ENCODE measurements around the gene PTCH1.

Gene PTCH1

DNA sequence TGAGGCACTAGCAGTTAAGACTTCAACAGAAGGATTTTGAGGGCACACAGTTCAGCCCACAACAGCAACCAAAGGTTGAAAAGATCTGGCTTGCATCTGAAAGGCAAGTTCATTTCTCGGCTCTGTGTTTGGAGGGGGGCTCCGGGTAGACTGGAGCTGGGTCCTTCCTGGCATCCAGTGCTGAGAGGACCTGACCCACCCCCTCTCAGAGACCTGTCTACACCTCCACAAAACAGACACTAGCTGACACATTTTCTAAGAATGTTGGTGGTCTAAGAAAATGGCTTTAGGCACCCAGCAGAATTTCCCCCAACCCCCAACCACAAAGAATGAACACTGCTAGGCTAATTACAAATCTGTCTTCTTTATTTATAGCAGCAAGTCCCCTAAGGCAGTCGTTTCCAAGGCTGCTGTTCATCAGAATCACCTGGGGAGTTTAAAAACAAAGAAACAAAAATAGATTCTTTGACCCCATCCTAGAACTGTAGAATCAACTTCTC is 6.2 kb upstream of the PTCH1 start:
- no peak for DNase-seq (ENCODE audit: low read depth in 2 of 2)
- no peak overlapping the region for H3K4me3 ChIP-seq (replicated peaks in 1 of 2; ENCODE audit: low read depth in 2 of 2, low read length in 2 of 2)
- TF ChIP-seq, protein P1, sequence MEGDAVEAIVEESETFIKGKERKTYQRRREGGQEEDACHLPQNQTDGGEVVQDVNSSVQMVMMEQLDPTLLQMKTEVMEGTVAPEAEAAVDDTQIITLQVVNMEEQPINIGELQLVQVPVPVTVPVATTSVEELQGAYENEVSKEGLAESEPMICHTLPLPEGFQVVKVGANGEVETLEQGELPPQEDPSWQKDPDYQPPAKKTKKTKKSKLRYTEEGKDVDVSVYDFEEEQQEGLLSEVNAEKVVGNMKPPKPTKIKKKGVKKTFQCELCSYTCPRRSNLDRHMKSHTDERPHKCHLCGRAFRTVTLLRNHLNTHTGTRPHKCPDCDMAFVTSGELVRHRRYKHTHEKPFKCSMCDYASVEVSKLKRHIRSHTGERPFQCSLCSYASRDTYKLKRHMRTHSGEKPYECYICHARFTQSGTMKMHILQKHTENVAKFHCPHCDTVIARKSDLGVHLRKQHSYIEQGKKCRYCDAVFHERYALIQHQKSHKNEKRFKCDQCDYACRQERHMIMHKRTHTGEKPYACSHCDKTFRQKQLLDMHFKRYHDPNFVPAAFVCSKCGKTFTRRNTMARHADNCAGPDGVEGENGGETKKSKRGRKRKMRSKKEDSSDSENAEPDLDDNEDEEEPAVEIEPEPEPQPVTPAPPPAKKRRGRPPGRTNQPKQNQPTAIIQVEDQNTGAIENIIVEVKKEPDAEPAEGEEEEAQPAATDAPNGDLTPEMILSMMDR (IDR thresholded peaks at IDR 0.05; ENCODE audit: low read depth, low read length) = no peak

DNA sequence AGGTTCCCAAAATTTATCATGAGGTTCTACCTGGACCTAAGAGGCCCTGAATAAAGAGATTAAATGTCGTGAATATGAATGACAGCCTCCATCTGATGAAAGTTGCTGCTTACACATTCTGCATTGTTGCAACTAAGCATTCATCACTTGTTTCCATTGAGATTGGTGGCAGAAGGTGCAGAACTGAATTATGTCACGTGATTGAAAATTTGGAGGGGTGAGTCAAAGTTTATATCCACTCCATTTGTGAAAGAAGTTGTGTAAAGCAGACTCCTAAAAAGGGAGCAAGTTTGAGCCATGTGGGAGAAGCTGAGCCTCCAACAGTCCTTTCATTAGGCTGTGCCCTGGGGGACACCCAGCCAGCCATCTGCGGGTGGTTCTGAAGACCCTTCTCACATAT is 4.9 kb upstream of the PTCH1 start:
- TF ChIP-seq, protein P1 (IDR thresholded peaks at IDR 0.05; ENCODE audit: low read depth, low read length) = no peak
- no peak for DNase-seq (ENCODE audit: low read depth in 2 of 2)

DNA sequence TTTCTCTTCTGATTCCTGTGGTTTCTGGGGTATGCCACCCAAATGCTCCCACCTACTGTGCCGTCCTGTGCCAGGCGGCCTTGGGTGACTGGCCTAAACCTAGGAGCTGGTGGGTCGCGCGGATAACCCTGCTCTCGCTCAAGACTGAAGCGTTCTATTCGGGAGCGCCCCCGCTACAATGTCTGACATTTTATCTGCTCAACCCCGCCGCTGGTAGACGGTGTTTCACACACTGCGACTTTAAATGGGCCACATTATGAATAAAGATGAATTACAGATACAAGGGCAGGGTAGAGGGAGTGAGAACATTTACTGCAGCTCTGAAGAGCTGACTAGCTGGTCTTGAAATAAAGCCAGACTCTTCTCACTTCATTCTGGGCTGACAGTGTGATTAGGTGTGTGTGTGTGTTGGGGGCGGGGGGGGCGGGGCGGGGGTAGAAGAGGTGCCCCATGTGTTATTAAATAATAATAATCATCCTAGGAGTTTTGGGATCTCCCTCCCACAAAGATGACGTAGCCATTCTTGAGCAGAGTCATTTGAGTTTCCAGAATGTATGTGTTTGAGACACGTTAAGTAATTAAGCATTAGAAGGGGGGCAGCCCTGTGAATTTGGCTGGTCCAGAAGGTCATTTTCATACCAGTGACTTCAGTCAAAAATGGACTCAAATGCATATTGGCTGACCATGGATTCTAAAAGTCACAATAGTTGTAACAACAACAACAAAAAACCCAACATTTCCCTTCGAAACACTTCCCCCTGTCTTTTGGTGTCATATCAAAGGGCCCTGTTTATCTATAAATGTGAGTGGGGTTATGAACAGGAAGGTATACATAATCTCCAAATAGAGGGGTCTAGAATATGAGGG is 1.0 kb upstream of the PTCH1 start:
- no peak for DNase-seq (ENCODE audit: low read depth in 2 of 2)
- TF ChIP-seq, protein P1 (IDR thresholded peaks at IDR 0.05; ENCODE audit: low read depth, low read length) = no peak
- peak overlapping the region in 1 of 2 donors; percentile 61 for H3K4me3 ChIP-seq (replicated peaks in 1 of 2; ENCODE audit: low read depth in 2 of 2, low read length in 2 of 2)

More for the DNA sequence above, 4.9 kb upstream of the PTCH1 start:
- no peak overlapping the region for H3K4me3 ChIP-seq (replicated peaks in 1 of 2; ENCODE audit: low read depth in 2 of 2, low read length in 2 of 2)

DNA sequence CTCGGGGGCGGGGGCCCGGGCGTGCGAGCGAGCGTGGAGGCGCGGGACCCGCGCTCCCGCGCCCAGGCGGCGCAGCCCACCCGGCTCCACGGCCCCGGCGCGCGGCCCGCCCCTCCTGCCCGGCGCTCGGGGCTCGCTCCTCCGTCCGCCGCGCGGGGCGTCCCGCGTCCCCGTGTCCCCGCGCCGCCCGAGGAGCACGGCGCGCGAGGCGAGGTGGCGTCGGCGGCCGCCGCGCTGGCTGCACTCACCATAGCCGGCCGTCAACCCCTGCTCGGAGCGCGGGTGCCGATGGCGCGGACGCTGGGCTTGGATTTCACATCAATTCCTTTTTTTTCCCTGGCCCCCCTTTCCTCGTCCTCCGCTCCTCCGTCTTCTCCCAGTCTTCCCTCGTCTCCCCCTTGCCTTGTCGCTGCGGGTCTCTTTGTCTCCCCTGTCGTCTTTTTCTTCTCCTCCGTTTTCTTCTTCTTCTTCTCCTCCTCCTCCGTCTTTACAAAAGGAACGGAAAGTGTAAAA is 494 bp downstream of the PTCH1 start:
- TF ChIP-seq, protein P1 (IDR thresholded peaks at IDR 0.05; ENCODE audit: low read depth, low read length) = no peak
- DNase-seq (ENCODE audit: low read depth in 2 of 2) = no peak
- H3K4me3 ChIP-seq (replicated peaks in 1 of 2; ENCODE audit: low read depth in 2 of 2, low read length in 2 of 2) = peak overlapping the region; percentile 60 to 61

DNA sequence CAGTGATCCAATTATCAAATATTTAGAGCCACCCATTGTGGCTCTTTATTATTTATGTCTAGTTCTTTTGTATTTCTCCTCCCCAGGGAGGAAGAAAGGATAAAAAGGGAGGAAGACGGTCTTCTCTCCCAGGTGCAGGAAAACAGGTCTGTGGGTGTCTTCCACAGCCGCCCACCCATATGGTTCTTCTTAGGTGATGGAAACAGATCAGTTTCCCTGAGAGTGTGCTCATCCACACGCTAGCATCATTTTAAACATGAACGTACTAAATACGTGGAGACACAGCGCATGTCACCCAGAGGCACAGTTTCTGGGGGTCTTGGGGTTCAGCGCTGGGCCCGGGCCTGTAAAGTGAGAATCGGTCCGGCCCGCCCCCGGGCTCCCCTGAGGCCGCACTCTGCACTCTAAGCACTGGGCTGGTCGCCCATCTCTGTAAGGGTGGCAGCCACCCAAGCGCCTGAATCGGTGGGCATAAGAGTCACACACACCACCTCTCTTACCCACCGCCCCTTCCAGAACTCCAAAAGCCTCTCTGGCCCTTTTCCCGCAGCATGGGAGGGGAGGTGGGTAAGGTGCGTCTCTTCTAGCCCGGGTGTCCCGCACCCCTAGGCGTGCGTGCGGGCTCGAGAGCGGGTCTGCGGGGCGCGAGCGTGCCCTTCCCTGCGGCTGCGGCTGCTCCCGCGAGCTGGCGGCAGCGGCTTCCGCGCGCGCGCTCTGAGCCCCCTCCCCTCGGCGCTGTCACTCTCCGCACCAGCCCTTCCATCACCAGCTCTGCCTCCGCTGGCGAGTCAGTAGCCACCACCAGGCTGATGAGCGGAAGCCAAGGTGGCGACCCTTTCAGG is 1.3 kb downstream of the PTCH1 start:
- H3K4me3 ChIP-seq (replicated peaks in 1 of 2; ENCODE audit: low read depth in 2 of 2, low read length in 2 of 2) = peak overlapping the region; percentile 49 to 55
- no peak for DNase-seq (ENCODE audit: low read depth in 2 of 2)
- TF ChIP-seq, protein P1 (IDR thresholded peaks at IDR 0.05; ENCODE audit: low read depth, low read length) = no peak

DNA sequence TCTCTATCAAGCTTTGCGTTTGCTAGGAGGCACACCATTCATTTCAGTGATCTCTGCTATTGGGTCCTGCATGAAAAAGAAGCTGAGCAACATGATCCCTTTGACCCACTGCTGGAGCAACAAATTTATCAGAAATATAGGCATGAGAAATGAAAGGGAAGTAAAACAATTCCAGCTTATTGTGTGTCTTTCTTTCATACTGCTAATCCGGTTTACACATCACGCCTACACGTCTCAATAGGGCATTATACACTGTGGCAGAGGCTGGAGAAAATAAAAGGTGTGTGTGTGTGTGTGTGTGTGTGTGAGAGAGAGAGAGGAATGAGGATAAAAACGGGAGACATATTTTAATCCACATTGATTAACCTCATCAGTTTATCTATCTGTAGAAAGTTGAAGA is 2.4 kb downstream of the PTCH1 start:
- DNase-seq (ENCODE audit: low read depth in 2 of 2) = no peak
- TF ChIP-seq, protein P1 (IDR thresholded peaks at IDR 0.05; ENCODE audit: low read depth, low read length) = no peak
- H3K4me3 ChIP-seq (replicated peaks in 1 of 2; ENCODE audit: low read depth in 2 of 2, low read length in 2 of 2) = no peak overlapping the region
